Astrocyte of the cerebellum (primary cell): ENCODE measurements around the gene TBC1D8.

Experiments
- DNase-seq: peaks from one replicate; pipeline ENCODE4 v3.0.0-alpha.2; 2011; ENCODE audit warnings: low read depth
- H3K4me3 ChIP-seq: 2 replicates; pipeline ENCODE4 v1.5.1; 2011; ENCODE audit warnings: mild to moderate bottlenecking, low read depth, low read length, moderate library complexity
- CTCF ChIP-seq: IDR thresholded peaks from 2 replicates; pipeline ENCODE4 v1.5.1; 2012; ENCODE audit warnings: low read length, low read depth, moderate library complexity, mild to moderate bottlenecking; ENCODE audit errors: missing control alignments
- in situ Hi-C: cut with HindIII; loops from 2 replicates; pipeline ENCODE4 v1.10.0; 2017; ENCODE audit warnings: low sequenced_read_pairs

Gene TBC1D8

GRCh38 chr2:101094351-101094750 is 56.8 kb downstream of the TBC1D8 start:
- DNase-seq: no peak
- no peak for TF ChIP-seq CTCF
- in situ Hi-C loops: no loop called here
- H3K4me3 ChIP-seq: no peak overlapping the region

- no peak for DNase-seq
- TF ChIP-seq CTCF: no peak
- H3K4me3 ChIP-seq: no peak overlapping the region
- in situ Hi-C loops: no loop called here
These were observed 61.0 kb downstream of the TBC1D8 start for GRCh38 chr2:101089942-101090799.

DNA sequence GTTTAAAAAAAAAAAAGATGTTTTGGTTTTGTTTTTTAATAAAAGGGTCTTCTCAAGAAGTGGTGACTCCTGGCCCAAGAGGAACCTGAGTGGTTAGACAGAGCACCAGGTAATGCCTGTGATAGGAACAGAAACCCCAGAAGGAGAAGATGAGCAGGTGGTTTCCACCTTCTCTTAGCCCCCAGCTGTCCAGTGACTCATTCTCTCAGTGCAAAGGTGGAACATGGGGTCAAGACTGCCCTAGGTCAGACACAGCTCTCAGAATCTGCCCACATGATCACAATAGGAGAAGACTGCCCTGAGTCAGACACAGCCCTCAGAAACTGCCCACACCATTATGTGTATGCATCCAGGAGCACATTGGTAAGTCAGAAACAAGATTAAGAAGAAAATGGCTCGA is 61.8 kb downstream of the TBC1D8 start:
- no peak for DNase-seq
- H3K4me3 ChIP-seq: no peak overlapping the region
- in situ Hi-C loops: no loop called here
- no peak for TF ChIP-seq CTCF

DNA sequence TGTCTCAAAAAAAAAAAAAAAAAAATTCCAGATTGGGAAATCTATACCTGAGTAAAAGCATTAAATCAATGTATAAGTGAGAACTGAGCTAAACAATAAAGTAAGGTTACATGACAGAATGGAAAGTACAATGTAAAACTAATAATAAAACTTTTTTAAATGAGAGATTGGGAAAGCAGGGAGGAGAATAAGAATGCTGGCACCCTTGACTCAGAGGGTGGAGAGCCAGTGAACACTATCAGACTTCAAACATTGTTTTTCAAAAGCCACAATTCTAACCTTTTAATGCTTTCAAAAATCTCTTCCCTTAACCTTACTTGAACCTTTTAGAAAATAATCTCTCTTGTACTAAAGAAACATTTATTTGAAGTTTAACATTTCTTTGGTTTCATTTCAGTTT is 63.5 kb downstream of the TBC1D8 start:
- in situ Hi-C loops: no loop called here
- DNase-seq: no peak
- TF ChIP-seq CTCF: no peak
- H3K4me3 ChIP-seq: no peak overlapping the region

DNA sequence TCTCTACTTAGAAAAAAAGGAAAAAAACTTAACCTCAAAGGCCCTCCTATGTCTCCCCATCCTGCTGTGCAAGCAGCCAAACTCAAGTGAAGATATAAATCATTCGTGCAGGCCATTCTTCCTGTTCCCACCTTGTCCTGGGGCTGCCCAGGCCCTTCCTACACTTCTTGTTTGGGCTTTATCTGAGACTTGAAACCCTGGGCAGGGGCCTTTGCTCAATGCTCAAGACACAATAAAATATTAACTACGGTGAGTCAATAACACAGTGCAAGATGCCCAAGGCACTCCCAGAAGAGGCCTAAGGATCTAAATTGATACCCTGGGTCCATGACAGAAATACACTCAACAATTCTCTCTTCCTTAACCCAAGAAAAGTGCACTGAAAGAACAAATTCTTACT is 67.6 kb downstream of the TBC1D8 start:
- DNase-seq: no peak
- in situ Hi-C loops: no loop called here
- H3K4me3 ChIP-seq: no peak overlapping the region
- TF ChIP-seq CTCF: no peak

GRCh38 chr2:101082998-101083397 is 68.2 kb downstream of the TBC1D8 start:
- no peak for DNase-seq
- H3K4me3 ChIP-seq: no peak overlapping the region
- TF ChIP-seq CTCF: no peak
- in situ Hi-C loops: no loop called here
